Hypothalamus (tissue), 51 donors: ENCODE data around the gene PHRF1.
A peak's percentile ranks its signal among the peaks of the same experiment; 100 is the strongest.
"Not testable (repeated sequence)": the region's sequence is repeated elsewhere in the genome, so short reads cannot be mapped to it uniquely, and the experiment has no call there.

Experiments used
- DNase-seq, 51 donors: peaks; one replicate each; lab custom pipeline; 2025; lab: John Stamatoyannopoulos, UW

PHRF1 gene

GRCh38 chr11:643849-644738, 67.8 kb downstream of the PHRF1 start:
- DNase-seq: no peak

DNA sequence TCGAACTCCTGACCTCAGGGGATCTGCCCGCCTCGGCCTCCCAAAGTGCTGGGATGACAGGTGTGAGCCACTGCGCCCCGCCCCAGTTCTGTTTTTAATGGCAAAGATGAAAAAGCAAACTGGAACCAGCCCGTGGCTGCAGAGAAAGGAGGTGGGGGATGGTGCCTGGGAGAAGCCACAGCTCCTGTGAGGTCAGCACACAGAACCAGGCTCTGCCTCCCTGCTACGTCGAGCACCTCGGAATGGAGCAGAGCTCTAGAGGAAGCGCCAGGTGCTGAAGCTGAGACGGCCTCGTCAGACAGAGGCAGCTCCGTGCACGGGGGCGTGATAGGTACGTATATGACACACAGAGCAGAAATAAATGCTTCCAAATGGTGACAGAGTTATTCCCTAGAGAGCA, 69.3 kb downstream of the PHRF1 start:
- peak in 2 of 51 donors; percentile 22 to 56 for DNase-seq

- no peak for DNase-seq
Observed at GRCh38 chr11:646214-646613, 69.9 kb downstream of the PHRF1 start.

GRCh38 chr11:647672-648158, 71.4 kb downstream of the PHRF1 start:
- not testable (repeated sequence) for DNase-seq

DNA sequence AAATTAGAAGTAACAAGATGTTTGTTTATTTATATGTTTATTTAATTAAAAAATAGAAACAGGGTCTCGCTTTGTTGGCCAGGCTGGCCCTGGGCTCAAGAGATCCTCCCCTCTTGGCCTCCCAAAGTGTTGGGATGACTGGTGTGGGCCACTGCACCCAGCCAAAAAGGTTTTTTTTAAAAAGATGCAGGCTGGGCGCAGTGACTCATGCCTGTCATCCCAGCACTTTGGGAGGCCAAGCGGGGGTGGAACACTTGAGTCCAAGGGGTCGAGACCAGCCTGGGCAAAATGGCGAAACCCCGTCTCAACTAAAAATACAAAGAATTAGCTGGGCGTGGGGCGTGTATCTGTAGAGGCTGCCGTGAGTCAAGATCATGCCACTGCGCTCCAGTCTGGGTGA, 74.2 kb downstream of the PHRF1 start:
- DNase-seq: no peak

GRCh38 chr11:653136-653535, 76.9 kb downstream of the PHRF1 start:
- not testable (repeated sequence) for DNase-seq

GRCh38 chr11:653837-654236, 77.6 kb downstream of the PHRF1 start:
- DNase-seq: no peak

GRCh38 chr11:654444-654843, 78.2 kb downstream of the PHRF1 start:
- not testable (repeated sequence) for DNase-seq

GRCh38 chr11:655036-655726, 78.9 kb downstream of the PHRF1 start:
- DNase-seq: no peak

- DNase-seq: no peak
Observed at GRCh38 chr11:656426-656825, 80.2 kb downstream of the PHRF1 start.

- DNase-seq: no peak
Observed at GRCh38 chr11:656866-657265, 80.6 kb downstream of the PHRF1 start.

GRCh38 chr11:657691-658126, 81.4 kb downstream of the PHRF1 start:
- DNase-seq: no peak

- DNase-seq: no peak
Observed at GRCh38 chr11:659532-660085, 83.3 kb downstream of the PHRF1 start.

DNA sequence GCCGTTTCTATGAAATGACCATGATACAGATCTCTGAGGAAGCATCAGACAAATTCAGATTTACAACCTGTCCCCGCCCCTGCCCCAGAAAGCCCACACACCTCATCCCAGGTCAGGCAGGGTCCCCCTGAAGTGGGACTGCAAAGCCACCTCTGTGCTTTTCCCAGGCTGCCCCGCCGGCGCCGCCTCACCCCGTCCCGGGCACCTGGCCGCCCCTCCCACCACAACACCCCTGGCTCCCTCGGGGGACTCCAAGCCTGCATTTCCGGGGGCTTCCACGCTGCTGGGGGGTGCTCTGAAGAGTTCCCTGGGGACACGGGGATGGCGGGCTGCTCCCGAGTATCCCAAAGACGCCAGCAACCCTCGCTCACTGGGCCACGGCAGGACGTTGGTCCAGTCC, 84.0 kb downstream of the PHRF1 start:
- no peak for DNase-seq

DNA sequence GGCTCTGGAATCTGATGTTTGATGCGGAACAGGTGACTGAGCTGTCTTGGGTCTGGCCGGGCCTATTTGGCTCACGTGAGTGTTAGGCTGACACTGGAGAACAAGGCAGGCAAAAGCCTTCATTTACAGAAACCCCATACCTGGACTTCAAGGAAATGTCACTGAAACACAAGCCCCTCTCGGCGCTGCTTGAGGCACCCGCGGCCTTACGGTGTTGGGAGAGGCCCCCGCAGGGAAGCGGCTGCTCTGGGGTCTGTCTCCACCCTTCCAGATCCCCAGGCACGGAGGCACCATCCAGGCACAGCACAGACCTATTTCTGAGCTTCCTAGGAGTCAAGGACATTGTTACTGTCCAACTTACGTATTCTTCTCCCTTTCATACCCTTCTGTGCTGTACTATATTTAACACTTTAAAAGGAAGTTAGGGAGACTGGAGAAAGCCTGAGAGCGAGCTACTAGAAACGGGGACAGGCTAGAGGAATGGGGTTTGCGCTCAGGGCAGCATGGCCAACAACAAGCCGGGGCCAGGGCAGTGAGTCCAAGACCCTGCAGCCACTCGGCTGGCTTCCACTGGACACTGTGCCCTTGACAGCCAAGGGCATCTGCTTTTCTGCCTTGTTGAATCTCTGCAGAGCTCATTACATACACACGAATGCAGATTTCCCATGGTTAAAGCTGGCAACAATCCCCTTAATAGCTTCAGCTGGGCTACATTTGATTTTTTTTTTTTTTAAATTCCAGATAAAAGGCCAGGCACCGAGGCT, 84.6 kb downstream of the PHRF1 start:
- DNase-seq: no peak
